ENCODE data around the gene HOXB8. TPM values are rescaled to one million over a fixed set of nuclear protein-coding genes. Genes with fewer than 3 reads are reported as not detected.
A peak's percentile ranks its signal among the peaks of the same experiment; 100 is the strongest.

HOXB8 gene
- total RNA-seq, 1 experiment from 2014 or later: not detected

- peaks cover 82% of the 10 kb centered on the region for H3K79me2 ChIP-seq (ENCODE audit: low read length)
- H3K36me3 ChIP-seq (ENCODE audit: low read depth, low read length): no peaks in the 10 kb centered on the region
- peaks cover 30% of the 10 kb centered on the region for H4K20me1 ChIP-seq (ENCODE audit: low read length)
- ATAC-seq (no peak), DNase-seq (no peak)
- no peak overlapping the region for H2AFZ ChIP-seq (ENCODE audit: low read length)
- no peak overlapping the region for H3K4me3 ChIP-seq (ENCODE audit: low read length)
- TF ChIP-seq EZH2phosphoT487 (IDR thresholded peaks at IDR 0.05; ENCODE audit: borderline replicate concordance, low read length): no peak
- TF ChIP-seq CTCF (conservative IDR thresholded peaks at IDR 0.05; ENCODE audit: low read depth, low read length): no peak
- TF ChIP-seq EZH2 (IDR thresholded peaks at IDR 0.05; ENCODE audit: low read length, unreplicated experiment): no peak
- no peak overlapping the region for H3K27ac ChIP-seq (ENCODE audit: low read length)
- H3K9me2 ChIP-seq (replicated peaks; ENCODE audit: low read length): no peaks in the 10 kb centered on the region
- H3K4me2 ChIP-seq (ENCODE audit: low read length): peak overlapping the region; percentile 95
- ChIA-PET POLR2A (ENCODE audit: unreplicated experiment) (interaction anchor here (0.6 kb wide), 1 partner anchor 97 kb away, joined by 5 read pairs; no protein-coding TSS in a partner anchor), CTCF (interaction anchor here (0.6 kb wide), 1 partner anchor 451 kb away, joined by 8 read pairs; no protein-coding TSS in a partner anchor)
- H3F3A ChIP-seq (ENCODE audit: low read length, unreplicated experiment): no peaks in the 10 kb centered on the region
- H3K9me3 ChIP-seq (ENCODE audit: low read length): no peaks in the 10 kb centered on the region
- intact Hi-C loops (cut with micrococcal nuclease): no loop called here
- H3K9ac ChIP-seq (ENCODE audit: low read length): no peak overlapping the region
- H3K4me1 ChIP-seq (ENCODE audit: insufficient read depth, low read length): peaks cover 35% of the 10 kb centered on the region
- BruUV-seq (replicated peaks): no TSS peak
- no peaks in the 10 kb centered on the region for H3K27me3 ChIP-seq (ENCODE audit: low read length)
Measured at GRCh38 chr17:48600244-48601098, 14.6 kb downstream of the HOXB8 start.

- Histone ChIP-seq H3K4me3 (ENCODE audit: low read length) (no peak overlapping the region), H3K27me3 (ENCODE audit: low read length) (no peaks in the 10 kb centered on the region), H3K4me1 (ENCODE audit: insufficient read depth, low read length) (peaks cover 29% of the 10 kb centered on the region), H3K9me2 (replicated peaks; ENCODE audit: low read length) (no peaks in the 10 kb centered on the region), H3F3A (ENCODE audit: low read length, unreplicated experiment) (no peaks in the 10 kb centered on the region), H3K4me2 (ENCODE audit: low read length) (0 out of 2 replicates have a peak overlapping the region, but pooled peaks have one; percentile 92), H3K27ac (ENCODE audit: low read length) (no peak overlapping the region), H4K20me1 (ENCODE audit: low read length) (peaks cover 30% of the 10 kb centered on the region), H3K79me2 (ENCODE audit: low read length) (peaks cover 78% of the 10 kb centered on the region), H3K9ac (ENCODE audit: low read length) (no peak overlapping the region), H2AFZ (ENCODE audit: low read length) (no peak overlapping the region), H3K36me3 (ENCODE audit: low read depth, low read length) (no peaks in the 10 kb centered on the region), H3K9me3 (ENCODE audit: low read length) (no peaks in the 10 kb centered on the region)
- BruUV-seq (replicated peaks): no TSS peak
- DNase-seq (no peak), ATAC-seq (no peak)
- POLR2A ChIA-PET (ENCODE audit: unreplicated experiment): no interaction called here
- CTCF ChIA-PET: no interaction called here
- no peak for TF ChIP-seq CTCF (conservative IDR thresholded peaks at IDR 0.05; ENCODE audit: low read depth, low read length)
- intact Hi-C loops (cut with micrococcal nuclease): no loop called here
Measured at GRCh38 chr17:48599354-48599753, 15.7 kb downstream of the HOXB8 start.

GRCh38 chr17:48598736-48599135 lies 16.4 kb downstream of the HOXB8 start:
- BruUV-seq (replicated peaks): no TSS peak
- Histone ChIP-seq H3K9me3 (ENCODE audit: low read length) (no peaks in the 10 kb centered on the region), H3K9me2 (replicated peaks; ENCODE audit: low read length) (no peaks in the 10 kb centered on the region), H2AFZ (ENCODE audit: low read length) (peak overlapping the region; percentile 69), H3K4me2 (ENCODE audit: low read length) (peak overlapping the region; percentile 92), H3K4me1 (ENCODE audit: insufficient read depth, low read length) (peaks cover 29% of the 10 kb centered on the region), H3K79me2 (ENCODE audit: low read length) (peaks cover 72% of the 10 kb centered on the region), H3K9ac (ENCODE audit: low read length) (no peak overlapping the region), H3K36me3 (ENCODE audit: low read depth, low read length) (no peaks in the 10 kb centered on the region), H3K27ac (ENCODE audit: low read length) (no peak overlapping the region), H3K4me3 (ENCODE audit: low read length) (peak overlapping the region; percentile 75), H3F3A (ENCODE audit: low read length, unreplicated experiment) (no peaks in the 10 kb centered on the region), H4K20me1 (ENCODE audit: low read length) (peaks cover 30% of the 10 kb centered on the region), H3K27me3 (ENCODE audit: low read length) (no peaks in the 10 kb centered on the region)
- CTCF ChIA-PET: no interaction called here
- TF ChIP-seq EZH2phosphoT487 (IDR thresholded peaks at IDR 0.05; ENCODE audit: borderline replicate concordance, low read length) (no peak), CTCF (conservative IDR thresholded peaks at IDR 0.05; ENCODE audit: low read depth, low read length) (no peak), EZH2 (IDR thresholded peaks at IDR 0.05; ENCODE audit: low read length, unreplicated experiment) (no peak)
- intact Hi-C loops (cut with micrococcal nuclease): no loop called here
- no peak for ATAC-seq
- POLR2A ChIA-PET (ENCODE audit: unreplicated experiment): no interaction called here
- no peak for DNase-seq

Measured in PC-3 (cell line).